ENCODE measurements around the gene DLK1.

GRCh38 chr14:100679707-100680438, 46.8 kb upstream of the DLK1 start:
- no peak for TF ChIP-seq POLR2A (IDR thresholded peaks at IDR 0.05)
- no peak for TF ChIP-seq CTCF (IDR thresholded peaks at IDR 0.05)

All from lower leg skin (tissue), 3 donors.